Caco-2 (cell line): Measurements from ENCODE around the gene CCDC50. TPM values are rescaled to one million over a fixed set of nuclear protein-coding genes. Genes with fewer than 3 reads are reported as not detected.

Experiments
- BruUV-seq: library from RNA; stranded (reverse); fragments of 400-500 nt; replicated peaks from 2 replicates; lab custom pipeline; 2021; lab: Mats Ljungman, UMichigan
- CTCF ChIA-PET: fragments of 300-600 bp; sonication (Branson Sonifier 250); formaldehyde crosslinking; loops from one replicate; lab custom pipeline; 2022; ENCODE audit warnings: antibody characterized with exemption; lab: Charles Lee
- POLR2A ChIA-PET: fragments of 300-600 bp; sonication (Branson Sonifier 250); formaldehyde crosslinking; loops from one replicate; lab custom pipeline; 2022; ENCODE audit warnings: antibody characterized with exemption; lab: Charles Lee
- DNase-seq, 2 experiments: peaks; one replicate each; pipeline versions ENCODE4 v3.0.0 to v3.0.0-alpha.2; 2020 to 2022
- H3K27me3 ChIP-seq: replicated peaks from 2 replicates; pipeline ENCODE4 v1.6.0; 2011; ENCODE audit warnings: low read length; ENCODE audit not compliant: control insufficient read depth, insufficient read depth
- H3K36me3 ChIP-seq: 2 replicates; pipeline ENCODE4 v1.5.1; 2011; ENCODE audit warnings: low read length; ENCODE audit not compliant: control insufficient read depth, insufficient read depth
- H3K4me1 ChIP-seq: fragments of 250-450 bp; sonication (Bioruptor Pico); 2 replicates; pipeline ENCODE4 v1.5.1; 2020; ENCODE audit warnings: mild to moderate bottlenecking
- H3K4me3 ChIP-seq: 2 replicates; pipeline ENCODE4 v1.5.1; 2011; ENCODE audit warnings: low read depth, mild to moderate bottlenecking, control low read depth, low read length
- H3K9me3 ChIP-seq: fragments of 250-450 bp; sonication (Bioruptor Pico); 2 replicates; pipeline ENCODE4 v1.5.1; 2020; ENCODE audit warnings: mild to moderate bottlenecking, moderate library complexity
- H3K27ac Mint-ChIP-seq: one replicate; pipeline ENCODE4 v1.8.0; 2022; ENCODE audit warnings: mixed read lengths; ENCODE audit not compliant: unreplicated experiment
- H3K27me3 Mint-ChIP-seq: one replicate; pipeline ENCODE4 v1.8.0; 2022; ENCODE audit warnings: mixed read lengths; ENCODE audit not compliant: insufficient read depth, unreplicated experiment
- H3K36me3 Mint-ChIP-seq: one replicate; pipeline ENCODE4 v1.8.0; 2022; ENCODE audit warnings: mild to moderate bottlenecking, mixed read lengths; ENCODE audit not compliant: insufficient read depth, unreplicated experiment
- H3K4me1 Mint-ChIP-seq: one replicate; pipeline ENCODE4 v1.8.0; 2022; ENCODE audit warnings: low read depth, mixed read lengths; ENCODE audit not compliant: unreplicated experiment
- H3K4me3 Mint-ChIP-seq: one replicate; pipeline ENCODE4 v1.8.0; 2022; ENCODE audit warnings: mild to moderate bottlenecking, moderate library complexity, mixed read lengths; ENCODE audit not compliant: unreplicated experiment
- H3K9me3 Mint-ChIP-seq: one replicate; pipeline ENCODE4 v1.8.0; 2022; ENCODE audit warnings: mixed read lengths; ENCODE audit not compliant: unreplicated experiment
- CTCF ChIP-seq, 2 experiments: fragments of 200-600 bp in 1 of 2; IDR thresholded peaks; 1 replicate in 1 of 2; 2 replicates in 1 of 2; pipeline versions ENCODE4 v1.5.1 to v1.8.0; 2011 to 2022; ENCODE audit warnings: antibody characterized with exemption in 1 of 2, control low read depth in 1 of 2, inconsistent platforms in 1 of 2, low read depth in 1 of 2, low read length in 1 of 2, mild to moderate bottlenecking in 1 of 2, moderate library complexity in 1 of 2; ENCODE audit not compliant: insufficient read depth in 1 of 2, severe bottlenecking in 1 of 2, unreplicated experiment in 1 of 2
- intact Hi-C: fragments of 100-400 bp; cut with micrococcal nuclease; formaldehyde crosslinking; loops from one replicate; pipeline ENCODE4 v1.10.0; 2022; ENCODE audit not compliant: unreplicated experiment
- total RNA-seq: library from RNA; stranded (reverse); gene quantifications from 2 replicates; pipeline ENCODE4 v1.2.3, GENCODE V29; 2022

CCDC50 gene
- total RNA-seq, 1 experiment from 2014 or later = 53.1 TPM

GRCh38 chr3:191372122-191372521 lies 42.9 kb downstream of the CCDC50 start:
- CTCF ChIA-PET = no interaction called here
- no peaks in the 10 kb centered on the region for H3K4me1 Mint-ChIP-seq
- no peak overlapping the region for H3K4me3 Mint-ChIP-seq
- peaks cover 23% of the 10 kb centered on the region for H3K36me3 Mint-ChIP-seq
- no peak for TF ChIP-seq CTCF (IDR thresholded peaks at IDR 0.05; ENCODE audit: insufficient read depth in 1 of 2, low read depth in 1 of 2, low read length in 1 of 2, severe bottlenecking in 1 of 2, unreplicated experiment in 1 of 2)
- H3K9me3 Mint-ChIP-seq = no peaks in the 10 kb centered on the region
- H3K36me3 ChIP-seq = no peaks in the 10 kb centered on the region; the same call in 1 of the 2 replicates
- BruUV-seq = no TSS peak
- POLR2A ChIA-PET = no interaction called here
- intact Hi-C loops = no loop called here
- H3K4me1 ChIP-seq = no peaks in the 10 kb centered on the region
- H3K27me3 Mint-ChIP-seq = no peaks in the 10 kb centered on the region
- H3K4me3 ChIP-seq = no peak overlapping the region
- H3K27ac Mint-ChIP-seq = no peak overlapping the region
- no peak for DNase-seq
- no peaks in the 10 kb centered on the region for H3K27me3 ChIP-seq
- no peaks in the 10 kb centered on the region for H3K9me3 ChIP-seq

GRCh38 chr3:191373327-191373726 lies 44.1 kb downstream of the CCDC50 start:
- Mint-ChIP-seq H3K27me3 (no peaks in the 10 kb centered on the region), H3K36me3 (peaks cover 23% of the 10 kb centered on the region), H3K4me3 (no peak overlapping the region), H3K9me3 (no peaks in the 10 kb centered on the region), H3K27ac (no peak overlapping the region), H3K4me1 (no peaks in the 10 kb centered on the region)
- TF ChIP-seq CTCF (IDR thresholded peaks at IDR 0.05; ENCODE audit: insufficient read depth in 1 of 2, low read depth in 1 of 2, low read length in 1 of 2, severe bottlenecking in 1 of 2, unreplicated experiment in 1 of 2) = no peak
- CTCF ChIA-PET = no interaction called here
- H3K4me1 ChIP-seq = no peaks in the 10 kb centered on the region
- no peak overlapping the region for H3K4me3 ChIP-seq
- H3K36me3 ChIP-seq = no peaks in the 10 kb centered on the region; the same call in 1 of the 2 replicates
- H3K9me3 ChIP-seq = no peaks in the 10 kb centered on the region
- BruUV-seq = no TSS peak
- H3K27me3 ChIP-seq = no peaks in the 10 kb centered on the region
- intact Hi-C loops = no loop called here
- no peak for DNase-seq
- POLR2A ChIA-PET = no interaction called here

GRCh38 chr3:191376516-191377141 lies 47.4 kb downstream of the CCDC50 start:
- no peaks in the 10 kb centered on the region for H3K9me3 ChIP-seq
- TF ChIP-seq CTCF (IDR thresholded peaks at IDR 0.05; ENCODE audit: insufficient read depth in 1 of 2, low read depth in 1 of 2, low read length in 1 of 2, severe bottlenecking in 1 of 2, unreplicated experiment in 1 of 2) = no peak
- no peak for DNase-seq
- CTCF ChIA-PET = no interaction called here
- POLR2A ChIA-PET = interaction anchor here (0.5 kb wide), 1 partner anchor 75 kb away, joined by 5 read pairs; no protein-coding TSS in a partner anchor
- H3K4me3 ChIP-seq = no peak overlapping the region
- H3K4me3 Mint-ChIP-seq = no peak overlapping the region
- H3K36me3 Mint-ChIP-seq = peaks cover 20% of the 10 kb centered on the region
- intact Hi-C loops = no loop called here
- H3K4me1 ChIP-seq = no peaks in the 10 kb centered on the region
- H3K4me1 Mint-ChIP-seq = no peaks in the 10 kb centered on the region
- no peaks in the 10 kb centered on the region; the same call in 1 of the 2 replicates for H3K36me3 ChIP-seq
- no peak overlapping the region for H3K27ac Mint-ChIP-seq
- H3K27me3 Mint-ChIP-seq = no peaks in the 10 kb centered on the region
- BruUV-seq = no TSS peak
- no peaks in the 10 kb centered on the region for H3K27me3 ChIP-seq
- H3K9me3 Mint-ChIP-seq = no peaks in the 10 kb centered on the region
